K562 (cell line): Measurements from ENCODE around the gene AGPAT4. TPM values are rescaled to one million over a fixed set of nuclear protein-coding genes. Genes with fewer than 3 reads are reported as not detected.
A peak's percentile ranks its signal among the peaks of the same experiment; 100 is the strongest.

Experiments used
- ATAC-seq: fragments of 200-7000 bp; cut with Tn5 transposase; 3 replicates; pipeline ENCODE4 v1.9.1; 2020; ENCODE audit warnings: moderate library complexity
- BruUV-seq: library from RNA; stranded (reverse); fragments of 400-500 nt; replicated peaks from 2 replicates; lab custom pipeline; 2021; lab: Mats Ljungman, UMichigan
- CTCF ChIA-PET: fragments of 300-600 bp; formaldehyde crosslinking; extraction: SDS; loops from one replicate; lab custom pipeline; 2021; ENCODE audit warnings: low intra/inter-chr PET ratio; lab: Yijun Ruan, JAX
- POLR2A ChIA-PET: fragments of 300-600, 350-650 bp; sonication (Branson Sonifier 250); formaldehyde crosslinking; extraction: SDS; loops from one replicate; lab custom pipeline; 2021; ENCODE audit warnings: antibody characterized with exemption, inconsistent platforms; lab: Yijun Ruan, JAX
- DNase-seq, 4 experiments: peaks; one replicate each; pipeline versions ENCODE4 v3.0.0 to v3.0.0-alpha.2; 2011 to 2018; ENCODE audit warnings: low spot score in 3 of 4, mixed read lengths in 3 of 4; ENCODE audit errors: extremely low read depth in 1 of 4
- FAIRE-seq: peaks from 2 replicates; lab custom pipeline; 2011; peaks lifted over from hg19 to GRCh38; lab: Jason Lieb, UNC
- H2AFZ ChIP-seq: 2 replicates; pipeline ENCODE4 v1.6.0; 2011; ENCODE audit warnings: low read depth, low read length, control low read depth, inconsistent platforms
- H3K27ac ChIP-seq: fragments of 200-600 bp; 3 replicates; pipeline ENCODE4 v1.8.0; 2011; ENCODE audit warnings: low read depth, mild to moderate bottlenecking, control low read depth, inconsistent platforms, low read length, moderate library complexity, mixed read lengths; ENCODE audit errors: extremely low read depth
- H3K27me3 ChIP-seq, 2 experiments: fragments of 300-600 bp in 1 of 2; 2 replicates in 1 of 2; 3 replicates in 1 of 2; pipeline versions ENCODE4 v1.6.0 to v1.8.0; 2011; ENCODE audit warnings: inconsistent platforms in 2 of 2, low read length in 2 of 2, mild to moderate bottlenecking in 1 of 2, mixed read lengths in 1 of 2, moderate library complexity in 1 of 2; ENCODE audit not compliant: control insufficient read depth in 2 of 2, insufficient read depth in 2 of 2
- H3K36me3 ChIP-seq: fragments of 300-600 bp; 3 replicates; pipeline ENCODE4 v1.8.0; 2011; ENCODE audit warnings: mild to moderate bottlenecking, low read length, inconsistent platforms; ENCODE audit not compliant: control insufficient read depth, insufficient read depth
- H3K4me1 ChIP-seq, 2 experiments: fragments of 200-600 bp in 1 of 2; replicated peaks in 1 of 2; 2 replicates in 1 of 2; 3 replicates in 1 of 2; pipeline versions ENCODE4 v1.5.1 to v1.8.0; 2011; ENCODE audit warnings: inconsistent platforms in 2 of 2, low read length in 2 of 2, mild to moderate bottlenecking in 1 of 2, mixed read lengths in 1 of 2, moderate library complexity in 1 of 2; ENCODE audit not compliant: control insufficient read depth in 2 of 2, insufficient read depth in 2 of 2
- H3K4me2 ChIP-seq: 2 replicates; pipeline ENCODE4 v1.6.1; 2011; ENCODE audit warnings: low read length, control low read depth, inconsistent platforms, mixed read lengths; ENCODE audit not compliant: insufficient read depth
- H3K4me3 ChIP-seq: fragments of 200-600 bp; sonication (generic), shearing (Covaris generic); 2 replicates; pipeline ENCODE4 v1.5.1; 2016; ENCODE audit warnings: control low read depth, inconsistent platforms
- H3K79me2 ChIP-seq: fragments of 200-600 bp; 3 replicates; pipeline ENCODE4 v1.8.0; 2011; ENCODE audit warnings: low read length, inconsistent platforms; ENCODE audit not compliant: control insufficient read depth, insufficient read depth
- H3K9ac ChIP-seq, 2 experiments: 2 replicates each; pipeline versions ENCODE4 v1.6.0 to v1.6.1; 2011; ENCODE audit warnings: low read depth in 2 of 2, low read length in 2 of 2, control low read depth in 1 of 2, inconsistent platforms in 1 of 2, mild to moderate bottlenecking in 1 of 2, mixed read lengths in 1 of 2; ENCODE audit not compliant: insufficient read depth in 1 of 2
- H3K9me1 ChIP-seq: one replicate; pipeline ENCODE4 v1.6.0; 2011; ENCODE audit warnings: inconsistent platforms, mild to moderate bottlenecking, low read length, moderate library complexity; ENCODE audit not compliant: control insufficient read depth, insufficient read depth
- H3K9me3 ChIP-seq: replicated peaks from 2 replicates; pipeline ENCODE4 v1.5.1; 2011; ENCODE audit warnings: low read depth, low read length, inconsistent platforms; ENCODE audit not compliant: control insufficient read depth, insufficient read depth
- H4K20me1 ChIP-seq: replicated peaks from 2 replicates; pipeline ENCODE4 v1.6.1; 2011; ENCODE audit warnings: low read length, inconsistent platforms, mixed read lengths; ENCODE audit not compliant: control insufficient read depth, insufficient read depth
- GATAD2B ChIP-seq: fragments of 450-650 bp; IDR thresholded peaks from 2 replicates; pipeline ENCODE4 v1.6.1; 2017; ENCODE audit warnings: mild to moderate bottlenecking, borderline replicate concordance
- HDAC2 ChIP-seq: fragments of 450-650 bp; IDR thresholded peaks from 2 replicates; pipeline ENCODE4 v1.6.1; 2016; ENCODE audit warnings: mild to moderate bottlenecking
- HDGF ChIP-seq: fragments of 450-650 bp; IDR thresholded peaks from 2 replicates; pipeline ENCODE4 v1.6.1; 2016
- KDM1A ChIP-seq, 2 experiments: fragments of 450-650 bp; IDR thresholded peaks; 2 replicates each; pipeline ENCODE4 v1.6.1; 2016; ENCODE audit warnings: mild to moderate bottlenecking in 2 of 2
- MAFK ChIP-seq: IDR thresholded peaks from 2 replicates; pipeline ENCODE4 v1.6.1; 2011; ENCODE audit warnings: low read length, improper control_type of control experiment
- ZFPM2 ChIP-seq: fragments of 250-450 bp; sonication (Bioruptor Pico); IDR thresholded peaks from 2 replicates; pipeline ENCODE4 v1.5.1; 2022; ENCODE audit warnings: mild to moderate bottlenecking
- ZNF431 ChIP-seq: sonication (generic); formaldehyde crosslinking; IDR thresholded peaks from 2 replicates; pipeline ENCODE4 v1.8.0; 2022; ENCODE audit warnings: mild to moderate bottlenecking, missing genetic modification reagents
- WGBS: fragments of 100-300 bp; shearing (Covaris generic); methylation state at CpG from one replicate; pipeline ENCODE4 v1.1.6; 2016; ENCODE audit warnings: low coverage, mixed read lengths; ENCODE audit not compliant: insufficient coverage; ENCODE audit errors: missing lambda C conversion rate; 5-methylcytosine and 5-hydroxymethylcytosine counted together
- in situ Hi-C: fragments of 300-500 bp; cut with MboI; formaldehyde crosslinking; loops from 4 replicates; pipeline ENCODE4 v1.15.0; 2018; ENCODE audit warnings: inconsistent platforms, mixed read lengths
- intact Hi-C: fragments of 100-400 bp; cut with micrococcal nuclease; formaldehyde crosslinking; loops from 2 replicates; pipeline ENCODE4 v1.14.2; 2022
- polyA plus RNA-seq, 8 experiments: library from polyadenylated mRNA; depleted of rRNA in 4 of 8; stranded (reverse) in 5 of 8; unstranded in 3 of 8; fragments of >200 nt; fragmentation: Nextera tagmentation in 2 of 8; fragmentation: Illumina TruSeq in 1 of 8; extraction: Ambion mirVana in 2 of 8; extraction: Trizol in 1 of 8; gene quantifications; 2 replicates each; pipeline versions ENCODE4 v1.2.1 to v1.2.3, GENCODE V29; 2011 to 2014; ENCODE audit warnings: inconsistent platforms in 1 of 8, missing spikeins in 1 of 8
- total RNA-seq, 7 experiments: library from RNA; depleted of rRNA in 6 of 7; stranded (reverse); fragments of >200 nt in 6 of 7; fragmentation: Illumina TruSeq in 2 of 7; extraction: Trizol in 2 of 7; gene quantifications; 2 replicates each; pipeline versions ENCODE4 v1.2.1 to v1.2.3, GENCODE V29; 2011 to 2021; ENCODE audit warnings: low replicate concordance in 1 of 7
- TF ChIP-seq, protein P1 (sequence below): fragments of 250-450 bp; sonication (Bioruptor Pico); IDR thresholded peaks from 2 replicates; pipeline ENCODE4 v1.9.0; 2021; ENCODE audit warnings: mild to moderate bottlenecking, inconsistent platforms
- TF ChIP-seq, protein P2 (sequence below): sonication (generic); formaldehyde crosslinking; IDR thresholded peaks from 2 replicates; pipeline ENCODE4 v1.8.1; 2023; ENCODE audit warnings: mild to moderate bottlenecking, missing genetic modification reagents
- TF ChIP-seq, protein P3 (sequence below): fragments of 200-800 bp; sonication (Bioruptor generic); IDR thresholded peaks from 2 replicates; pipeline ENCODE4 v1.6.1; 2016; ENCODE audit warnings: missing genetic modification characterization, missing compliant biosample characterization
- TF ChIP-seq, protein P4 (sequence below), 2 experiments: fragments of 450-650 bp in 1 of 2; sonication (generic) in 1 of 2; formaldehyde crosslinking; conservative IDR thresholded peaks; 2 replicates each; pipeline versions ENCODE4 v1.4.0 to v1.8.1; 2020 to 2022; ENCODE audit warnings: mild to moderate bottlenecking in 1 of 2, missing genetic modification reagents in 1 of 2

The AGPAT4 gene
- total and polyA plus RNA-seq, 9 of the 15 experiments (the other 6 are each of a cell fraction or from before 2014, with no cell fraction given), result 2.2 to 15.0 (median 5.7) TPM

DNA sequence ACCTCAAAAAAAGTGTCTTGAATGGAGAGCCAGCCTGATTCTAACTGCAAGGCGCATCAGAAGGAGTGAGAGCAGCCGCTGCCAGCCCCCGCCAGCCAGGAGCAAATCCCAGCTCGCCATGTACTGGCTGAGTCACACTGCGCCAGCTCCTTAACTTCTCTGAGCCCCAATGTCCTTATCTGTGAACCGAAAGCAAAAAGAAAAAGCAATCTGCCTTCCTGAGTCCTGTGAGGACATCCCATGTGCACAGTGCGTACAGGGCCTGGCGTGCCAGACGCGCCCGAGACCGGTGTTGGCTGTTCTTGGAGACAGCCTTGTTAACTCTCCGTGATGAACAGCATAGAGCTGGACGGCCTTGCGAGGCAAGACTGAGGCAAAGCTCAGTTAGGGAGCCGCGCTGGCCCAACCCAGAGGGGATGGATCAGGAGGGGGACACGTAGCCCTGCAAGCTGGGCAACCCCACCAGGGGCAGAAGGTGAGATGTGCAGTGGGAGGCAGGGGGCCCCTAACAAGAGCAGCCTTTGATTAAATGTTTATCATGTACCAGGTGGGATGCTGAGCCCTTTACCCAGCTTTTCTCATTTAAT, 122.7 kb downstream of the AGPAT4 start:
- in situ Hi-C loops (no loop called here), intact Hi-C loops (loop anchor here (5.0 kb wide), 3 partner anchors 116 to 419 kb away; no protein-coding TSS in a partner anchor)
- BruUV-seq, result no TSS peak
- H3K27ac ChIP-seq, result no peak overlapping the region
- H3K36me3 ChIP-seq, result no peaks in the 10 kb centered on the region; the same call in 2 of the 3 replicates
- H3K4me2 ChIP-seq, result peak overlapping the region; percentile 44
- POLR2A ChIA-PET, result interaction anchor here (1.0 to 1.6 kb wide), 6 partner anchors 10 to 18 kb away, joined by 4 to 10 read pairs (median 5); no protein-coding TSS in a partner anchor
- peaks cover 12 to 40% of the 10 kb centered on the region in 2 experiments; a peak in 4 of 5 replicates for H3K4me1 ChIP-seq
- no peaks in the 10 kb centered on the region for H4K20me1 ChIP-seq
- WGBS, result 48% methylated on average over 18 of the region's 18 CpGs
- H3K9ac ChIP-seq, result peak overlapping the region in 1 of 2 experiments; percentile 72; a peak in 2 of 4 replicates
- peak; percentile 56 for FAIRE-seq
- H3K4me3 ChIP-seq, result no peak overlapping the region
- no peaks in the 10 kb centered on the region for H3K9me1 ChIP-seq
- no peaks in the 10 kb centered on the region for H3K79me2 ChIP-seq
- peak; percentile 47 for ATAC-seq
- H3K27me3 ChIP-seq, result peaks cover 0 to 5% of the 10 kb centered on the region in 2 experiments; a peak in 1 of 5 replicates
- CTCF ChIA-PET, result no interaction called here
- no peak overlapping the region; the same call in 1 of the 2 replicates for H2AFZ ChIP-seq
- peak in 2 of 4 experiments; percentile 50 to 54 for DNase-seq
- H3K9me3 ChIP-seq, result no peaks in the 10 kb centered on the region
- peak; percentile 45 to 65; a peak in 3 of 4 replicates for TF ChIP-seq KDM1A (IDR thresholded peaks at IDR 0.05)
- TF ChIP-seq, protein P1, sequence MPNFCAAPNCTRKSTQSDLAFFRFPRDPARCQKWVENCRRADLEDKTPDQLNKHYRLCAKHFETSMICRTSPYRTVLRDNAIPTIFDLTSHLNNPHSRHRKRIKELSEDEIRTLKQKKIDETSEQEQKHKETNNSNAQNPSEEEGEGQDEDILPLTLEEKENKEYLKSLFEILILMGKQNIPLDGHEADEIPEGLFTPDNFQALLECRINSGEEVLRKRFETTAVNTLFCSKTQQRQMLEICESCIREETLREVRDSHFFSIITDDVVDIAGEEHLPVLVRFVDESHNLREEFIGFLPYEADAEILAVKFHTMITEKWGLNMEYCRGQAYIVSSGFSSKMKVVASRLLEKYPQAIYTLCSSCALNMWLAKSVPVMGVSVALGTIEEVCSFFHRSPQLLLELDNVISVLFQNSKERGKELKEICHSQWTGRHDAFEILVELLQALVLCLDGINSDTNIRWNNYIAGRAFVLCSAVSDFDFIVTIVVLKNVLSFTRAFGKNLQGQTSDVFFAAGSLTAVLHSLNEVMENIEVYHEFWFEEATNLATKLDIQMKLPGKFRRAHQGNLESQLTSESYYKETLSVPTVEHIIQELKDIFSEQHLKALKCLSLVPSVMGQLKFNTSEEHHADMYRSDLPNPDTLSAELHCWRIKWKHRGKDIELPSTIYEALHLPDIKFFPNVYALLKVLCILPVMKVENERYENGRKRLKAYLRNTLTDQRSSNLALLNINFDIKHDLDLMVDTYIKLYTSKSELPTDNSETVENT, result no peak
- TF ChIP-seq, protein P2, sequence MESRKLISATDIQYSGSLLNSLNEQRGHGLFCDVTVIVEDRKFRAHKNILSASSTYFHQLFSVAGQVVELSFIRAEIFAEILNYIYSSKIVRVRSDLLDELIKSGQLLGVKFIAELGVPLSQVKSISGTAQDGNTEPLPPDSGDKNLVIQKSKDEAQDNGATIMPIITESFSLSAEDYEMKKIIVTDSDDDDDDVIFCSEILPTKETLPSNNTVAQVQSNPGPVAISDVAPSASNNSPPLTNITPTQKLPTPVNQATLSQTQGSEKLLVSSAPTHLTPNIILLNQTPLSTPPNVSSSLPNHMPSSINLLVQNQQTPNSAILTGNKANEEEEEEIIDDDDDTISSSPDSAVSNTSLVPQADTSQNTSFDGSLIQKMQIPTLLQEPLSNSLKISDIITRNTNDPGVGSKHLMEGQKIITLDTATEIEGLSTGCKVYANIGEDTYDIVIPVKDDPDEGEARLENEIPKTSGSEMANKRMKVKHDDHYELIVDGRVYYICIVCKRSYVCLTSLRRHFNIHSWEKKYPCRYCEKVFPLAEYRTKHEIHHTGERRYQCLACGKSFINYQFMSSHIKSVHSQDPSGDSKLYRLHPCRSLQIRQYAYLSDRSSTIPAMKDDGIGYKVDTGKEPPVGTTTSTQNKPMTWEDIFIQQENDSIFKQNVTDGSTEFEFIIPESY (CRISPR knock-in tag), result peak; percentile 97
- TF ChIP-seq ZFPM2 (CRISPR knock-in tag), result 0 out of 2 replicates have a peak, but pooled peaks have one; percentile 37
- TF ChIP-seq, protein P3, sequence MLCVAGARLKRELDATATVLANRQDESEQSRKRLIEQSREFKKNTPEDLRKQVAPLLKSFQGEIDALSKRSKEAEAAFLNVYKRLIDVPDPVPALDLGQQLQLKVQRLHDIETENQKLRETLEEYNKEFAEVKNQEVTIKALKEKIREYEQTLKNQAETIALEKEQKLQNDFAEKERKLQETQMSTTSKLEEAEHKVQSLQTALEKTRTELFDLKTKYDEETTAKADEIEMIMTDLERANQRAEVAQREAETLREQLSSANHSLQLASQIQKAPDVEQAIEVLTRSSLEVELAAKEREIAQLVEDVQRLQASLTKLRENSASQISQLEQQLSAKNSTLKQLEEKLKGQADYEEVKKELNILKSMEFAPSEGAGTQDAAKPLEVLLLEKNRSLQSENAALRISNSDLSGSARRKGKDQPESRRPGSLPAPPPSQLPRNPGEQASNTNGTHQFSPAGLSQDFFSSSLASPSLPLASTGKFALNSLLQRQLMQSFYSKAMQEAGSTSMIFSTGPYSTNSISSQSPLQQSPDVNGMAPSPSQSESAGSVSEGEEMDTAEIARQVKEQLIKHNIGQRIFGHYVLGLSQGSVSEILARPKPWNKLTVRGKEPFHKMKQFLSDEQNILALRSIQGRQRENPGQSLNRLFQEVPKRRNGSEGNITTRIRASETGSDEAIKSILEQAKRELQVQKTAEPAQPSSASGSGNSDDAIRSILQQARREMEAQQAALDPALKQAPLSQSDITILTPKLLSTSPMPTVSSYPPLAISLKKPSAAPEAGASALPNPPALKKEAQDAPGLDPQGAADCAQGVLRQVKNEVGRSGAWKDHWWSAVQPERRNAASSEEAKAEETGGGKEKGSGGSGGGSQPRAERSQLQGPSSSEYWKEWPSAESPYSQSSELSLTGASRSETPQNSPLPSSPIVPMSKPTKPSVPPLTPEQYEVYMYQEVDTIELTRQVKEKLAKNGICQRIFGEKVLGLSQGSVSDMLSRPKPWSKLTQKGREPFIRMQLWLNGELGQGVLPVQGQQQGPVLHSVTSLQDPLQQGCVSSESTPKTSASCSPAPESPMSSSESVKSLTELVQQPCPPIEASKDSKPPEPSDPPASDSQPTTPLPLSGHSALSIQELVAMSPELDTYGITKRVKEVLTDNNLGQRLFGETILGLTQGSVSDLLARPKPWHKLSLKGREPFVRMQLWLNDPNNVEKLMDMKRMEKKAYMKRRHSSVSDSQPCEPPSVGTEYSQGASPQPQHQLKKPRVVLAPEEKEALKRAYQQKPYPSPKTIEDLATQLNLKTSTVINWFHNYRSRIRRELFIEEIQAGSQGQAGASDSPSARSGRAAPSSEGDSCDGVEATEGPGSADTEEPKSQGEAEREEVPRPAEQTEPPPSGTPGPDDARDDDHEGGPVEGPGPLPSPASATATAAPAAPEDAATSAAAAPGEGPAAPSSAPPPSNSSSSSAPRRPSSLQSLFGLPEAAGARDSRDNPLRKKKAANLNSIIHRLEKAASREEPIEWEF (CRISPR knock-in tag), result no peak
- no peak for TF ChIP-seq GATAD2B
- TF ChIP-seq, protein P4, sequence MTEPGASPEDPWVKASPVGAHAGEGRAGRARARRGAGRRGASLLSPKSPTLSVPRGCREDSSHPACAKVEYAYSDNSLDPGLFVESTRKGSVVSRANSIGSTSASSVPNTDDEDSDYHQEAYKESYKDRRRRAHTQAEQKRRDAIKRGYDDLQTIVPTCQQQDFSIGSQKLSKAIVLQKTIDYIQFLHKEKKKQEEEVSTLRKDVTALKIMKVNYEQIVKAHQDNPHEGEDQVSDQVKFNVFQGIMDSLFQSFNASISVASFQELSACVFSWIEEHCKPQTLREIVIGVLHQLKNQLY (CRISPR knock-in tag; conservative IDR thresholded peaks at IDR 0.05), result 0 out of 4 replicates have a peak, but pooled peaks of 1 of the 2 experiments have one; percentile 35
- TF ChIP-seq MAFK, result no peak
- no peak for TF ChIP-seq ZNF431 (CRISPR knock-in tag)
- peak; percentile 90 for TF ChIP-seq HDGF
- TF ChIP-seq HDAC2, result 0 out of 2 replicates have a peak, but pooled peaks have one; percentile 29
